A549 treated with GW870086 at 1 μM for 4 hours (cell line): Measurements from ENCODE around the gene UGT2A2. TPM values are rescaled to one million over a fixed set of nuclear protein-coding genes. Genes with fewer than 3 reads are reported as not detected.

Experiments
- total RNA-seq: library from RNA; stranded (reverse); fragments of 200-300 nt; extraction: Qiagen RNA extraction; gene quantifications from 5 replicates; pipeline ENCODE4 v1.2.3, GENCODE V29; 2022; ENCODE audit warnings: low read depth

Gene UGT2A2
- total RNA-seq, result not detected in 5 replicates

GRCh38 chr4:69639542-69639941 is at the start of gene UGT2A2:
UGT2A2 (minus strand) TSS chr4:69639642; CDS start chr4:69639640, 2 bp downstream.

DNA sequence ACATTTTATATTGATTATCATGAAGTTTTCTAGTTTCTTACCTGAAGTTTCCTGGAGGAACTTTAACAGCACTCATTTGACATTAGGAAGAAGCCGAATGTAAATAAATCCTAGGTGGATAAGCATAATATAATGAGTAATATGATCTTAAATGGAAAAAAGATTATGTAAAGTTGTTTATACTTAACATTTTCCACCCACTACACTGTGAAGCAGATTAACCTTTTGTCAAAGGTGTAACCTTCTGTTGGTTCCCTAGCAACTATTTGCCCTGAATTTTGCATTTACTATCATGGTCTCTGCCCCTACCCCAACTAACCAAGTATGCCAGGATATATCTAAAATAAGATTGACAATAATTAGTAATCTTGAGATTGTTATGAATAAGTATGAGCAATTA is 13.7 kb upstream of the UGT2A2 start, which contains the start of gene UGT2A1:
UGT2A1 (minus strand) TSS at position 101 of the 400 bp plus-strand sequence. CDS start 5,603 bp downstream, outside the sequence.

Other genes with a start within 250 kb of the UGT2A2 start
- gene UGT2B4, start 143.7 kb downstream of the UGT2A2 start, total RNA-seq, result 0.06 TPM in 1 of 5 replicates, not detected in the others
- not detected in 5 replicates for gene UGT2A1, start 13.6 kb upstream of the UGT2A2 start, total RNA-seq
- 0.02 TPM in 2 of 5 replicates, not detected in the others for gene SULT1B1, start 121.0 kb upstream of the UGT2A2 start, total RNA-seq
- gene SULT1E1, start 220.5 kb upstream of the UGT2A2 start, total RNA-seq, result not detected in 5 replicates